Hair follicular keratinocyte (primary cell): ENCODE data around the gene TMCC3. TPM values are rescaled to one million over a fixed set of nuclear protein-coding genes. Genes with fewer than 3 reads are reported as not detected.

Experiments
- total RNA-seq: library from RNA; depleted of rRNA; stranded (reverse); fragments of >200 nt; gene quantifications from 2 replicates; pipeline ENCODE4 v1.2.3, GENCODE V29; 2015

Gene TMCC3, protein sequence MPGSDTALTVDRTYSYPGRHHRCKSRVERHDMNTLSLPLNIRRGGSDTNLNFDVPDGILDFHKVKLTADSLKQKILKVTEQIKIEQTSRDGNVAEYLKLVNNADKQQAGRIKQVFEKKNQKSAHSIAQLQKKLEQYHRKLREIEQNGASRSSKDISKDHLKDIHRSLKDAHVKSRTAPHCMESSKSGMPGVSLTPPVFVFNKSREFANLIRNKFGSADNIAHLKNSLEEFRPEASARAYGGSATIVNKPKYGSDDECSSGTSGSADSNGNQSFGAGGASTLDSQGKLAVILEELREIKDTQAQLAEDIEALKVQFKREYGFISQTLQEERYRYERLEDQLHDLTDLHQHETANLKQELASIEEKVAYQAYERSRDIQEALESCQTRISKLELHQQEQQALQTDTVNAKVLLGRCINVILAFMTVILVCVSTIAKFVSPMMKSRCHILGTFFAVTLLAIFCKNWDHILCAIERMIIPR
- total RNA-seq: 5.7 and 12.7 TPM in 2 replicates

DNA sequence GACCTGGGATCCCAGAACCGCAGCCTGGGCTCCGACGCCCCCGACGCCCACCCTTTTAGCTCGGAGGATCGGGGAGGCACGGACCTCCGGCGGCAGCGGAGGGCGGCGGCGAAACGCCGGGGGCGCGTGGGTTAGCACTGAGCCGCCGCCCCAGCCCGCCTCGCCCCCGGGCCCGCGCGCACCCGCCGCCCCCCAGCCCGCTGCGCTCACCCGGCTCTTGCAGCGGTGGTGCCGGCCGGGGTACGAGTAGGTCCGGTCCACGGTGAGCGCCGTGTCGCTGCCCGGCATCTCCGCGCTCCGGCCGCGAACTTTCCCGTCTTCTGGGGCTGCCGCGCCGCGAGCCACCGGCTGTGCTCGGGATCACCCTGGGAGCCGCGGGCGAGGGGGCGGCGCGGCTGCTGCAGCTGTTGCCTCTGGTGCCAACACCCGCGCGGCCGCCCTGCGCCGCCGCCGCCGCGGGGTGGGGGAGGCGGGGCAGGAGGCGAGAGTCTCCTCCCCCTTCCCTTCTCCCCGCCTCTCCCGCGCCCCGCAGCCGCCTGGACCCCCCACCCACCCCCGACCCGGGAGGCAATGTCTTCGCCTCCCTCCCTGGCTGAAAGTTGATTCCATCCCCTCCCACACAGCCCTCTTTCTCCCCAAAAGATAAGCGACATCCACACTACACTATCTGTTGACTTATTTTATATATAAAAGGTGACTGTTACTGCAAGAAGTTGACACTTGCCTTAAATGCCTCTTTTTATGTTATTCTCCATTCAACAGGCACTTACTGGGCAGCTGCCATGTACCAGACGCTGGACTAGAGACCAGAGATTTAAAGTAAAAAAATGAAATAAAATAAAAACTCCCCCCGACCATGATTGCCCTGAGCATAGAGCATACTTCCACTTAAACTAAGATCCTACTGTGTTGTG lies at the start of gene TMCC3:
Gene TMCC3 (minus strand): TSS at position 415 of the 914 bp plus-strand sequence. CDS start 127 bp downstream, at position 288.

Other genes with a start within 250 kb of the TMCC3 start
- gene CEP83, start 190.7 kb downstream of the TMCC3 start, total RNA-seq: 6.1 and 6.3 TPM in 2 replicates